ENCODE data around the gene ZNF469. TPM values are rescaled to one million over a fixed set of nuclear protein-coding genes. Genes with fewer than 3 reads are reported as not detected.

The ZNF469 gene
- total RNA-seq, 1 experiment from 2014 or later = 3.2 TPM

DNA sequence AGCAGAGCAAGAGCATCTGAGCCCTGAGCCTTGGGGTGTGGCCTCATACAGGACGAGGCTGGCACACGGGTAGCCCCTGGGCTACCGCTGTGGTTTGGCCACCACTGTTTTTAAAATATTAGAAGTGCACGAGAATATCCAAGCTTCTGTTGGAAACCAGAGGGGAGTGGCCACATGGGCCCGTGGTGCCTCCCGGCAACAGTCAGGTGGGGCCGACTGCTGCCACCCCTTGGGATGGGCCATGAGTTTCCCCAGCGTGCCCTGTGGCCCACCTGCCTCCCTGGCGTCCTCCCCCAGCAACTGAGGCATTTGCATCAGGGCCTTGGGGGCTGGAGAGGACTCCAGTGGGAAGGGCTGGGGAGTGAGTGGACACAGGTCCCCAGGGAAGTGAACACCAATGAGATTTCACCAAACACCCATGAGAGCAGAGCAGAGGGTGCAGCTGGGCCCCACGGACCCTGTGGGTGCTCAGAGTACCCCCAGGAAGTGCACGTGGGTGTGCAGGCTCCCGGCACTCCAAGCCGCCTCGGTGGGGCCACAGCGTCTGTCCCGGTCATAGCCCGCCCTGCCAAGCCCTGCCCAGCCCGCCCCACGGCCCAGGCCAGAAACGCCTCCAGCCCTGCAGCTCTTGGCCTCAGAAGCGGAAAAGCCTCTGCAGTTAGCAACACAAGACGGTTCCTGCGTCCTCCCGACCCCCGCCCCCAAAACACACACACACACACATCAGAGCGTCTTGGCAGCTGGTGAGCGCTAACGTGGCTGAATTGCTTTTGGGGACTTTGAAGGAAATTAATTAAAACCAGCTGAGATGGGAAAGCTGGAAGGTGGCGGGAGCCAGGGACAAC is 22.7 kb downstream of the ZNF469 start:
- Mint-ChIP-seq H3K4me3 (no peak overlapping the region), H3K27ac (no peak overlapping the region), H3K9me3 (peaks cover 11% of the 10 kb centered on the region; the same call in 1 of the 2 replicates), H3K36me3 (no peaks in the 10 kb centered on the region), H3K4me1 (no peaks in the 10 kb centered on the region), H3K27me3 (ENCODE audit: low read depth) (no peaks in the 10 kb centered on the region; the same call in 1 of the 2 replicates)
- ChIA-PET CTCF (interaction anchor here (1.0 to 3.1 kb wide), 4 partner anchors 23 to 40 kb away, joined by 3 to 16 read pairs (median 4); no protein-coding TSS in a partner anchor), POLR2A (no interaction called here)
- TF ChIP-seq, protein P1, sequence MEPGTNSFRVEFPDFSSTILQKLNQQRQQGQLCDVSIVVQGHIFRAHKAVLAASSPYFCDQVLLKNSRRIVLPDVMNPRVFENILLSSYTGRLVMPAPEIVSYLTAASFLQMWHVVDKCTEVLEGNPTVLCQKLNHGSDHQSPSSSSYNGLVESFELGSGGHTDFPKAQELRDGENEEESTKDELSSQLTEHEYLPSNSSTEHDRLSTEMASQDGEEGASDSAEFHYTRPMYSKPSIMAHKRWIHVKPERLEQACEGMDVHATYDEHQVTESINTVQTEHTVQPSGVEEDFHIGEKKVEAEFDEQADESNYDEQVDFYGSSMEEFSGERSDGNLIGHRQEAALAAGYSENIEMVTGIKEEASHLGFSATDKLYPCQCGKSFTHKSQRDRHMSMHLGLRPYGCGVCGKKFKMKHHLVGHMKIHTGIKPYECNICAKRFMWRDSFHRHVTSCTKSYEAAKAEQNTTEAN (CRISPR knock-in tag; IDR thresholded peaks at IDR 0.05) = no peak
- TF ChIP-seq NFYB (CRISPR knock-in tag; conservative IDR thresholded peaks at IDR 0.05; ENCODE audit: low read depth) = no peak
- DNase-seq (ENCODE audit: low spot score) (no peak), ATAC-seq (no peak)

DNA sequence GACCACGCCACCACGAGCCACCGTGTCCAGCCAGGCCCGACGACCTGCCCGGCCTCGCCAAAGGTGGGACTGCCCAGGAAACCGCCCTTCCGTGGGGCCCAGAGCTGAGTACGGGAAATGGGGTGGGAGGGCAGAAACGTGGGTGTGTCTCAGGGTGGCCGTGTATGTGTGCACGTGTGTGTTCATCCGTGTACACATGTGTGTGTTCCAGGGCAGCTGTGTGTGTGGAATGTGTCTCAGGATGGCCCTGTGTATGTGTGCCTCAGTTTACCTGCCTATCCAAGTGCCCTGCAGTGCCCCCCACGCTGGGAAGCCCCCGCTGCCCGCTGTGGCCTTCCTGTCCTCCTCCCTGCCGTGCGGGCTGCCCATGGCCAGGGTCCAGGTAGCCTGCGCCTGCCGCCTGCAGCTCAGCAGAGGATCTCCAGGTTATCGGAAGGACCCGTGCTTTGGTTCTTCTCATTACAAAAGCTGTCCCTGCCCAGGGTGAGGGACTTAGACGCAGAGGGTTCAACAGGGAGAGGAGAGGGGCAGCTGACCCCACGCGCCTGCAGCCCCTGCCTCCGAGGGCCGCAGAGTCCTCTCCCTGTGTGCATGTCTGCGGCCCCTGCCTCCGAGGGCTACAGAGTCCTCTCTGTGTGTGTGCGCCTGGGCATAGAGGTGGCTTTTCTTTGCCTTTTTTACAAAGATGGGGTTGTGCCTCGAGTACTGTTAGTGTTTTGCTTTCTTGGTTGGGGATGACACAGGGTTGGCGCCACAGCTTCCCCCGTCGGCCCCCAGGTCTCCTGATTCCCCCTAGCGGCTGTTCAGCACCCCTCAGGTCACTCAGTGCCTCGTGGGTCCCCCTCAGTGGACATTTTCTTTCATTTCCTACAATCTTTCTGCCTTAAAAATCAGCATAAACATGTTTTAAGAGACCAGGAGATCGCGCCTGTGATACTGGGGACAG is 23.6 kb downstream of the ZNF469 start:
- peak; percentile 60; the same call in 1 of the 2 replicates for ATAC-seq
- DNase-seq (ENCODE audit: low spot score) = no peak
- no peaks in the 10 kb centered on the region for H3K4me1 Mint-ChIP-seq
- ChIA-PET CTCF (interaction anchor here (0.8 to 3.1 kb wide), 8 partner anchors 18 to 127 kb away, joined by 3 to 16 read pairs (median 4); no protein-coding TSS in a partner anchor), POLR2A (no interaction called here)
- H3K9me3 Mint-ChIP-seq = peaks cover 7% of the 10 kb centered on the region; the same call in 1 of the 2 replicates
- H3K36me3 Mint-ChIP-seq = no peaks in the 10 kb centered on the region
- no peaks in the 10 kb centered on the region; the same call in 1 of the 2 replicates for H3K27me3 Mint-ChIP-seq (ENCODE audit: low read depth)
- peak overlapping the region; percentile 55; the same call in 1 of the 2 replicates for H3K27ac Mint-ChIP-seq
- no peak for TF ChIP-seq ETV6 (CRISPR knock-in tag; IDR thresholded peaks at IDR 0.05)
- no peak for TF ChIP-seq SMAD4 (CRISPR knock-in tag; IDR thresholded peaks at IDR 0.05)
- no peak for TF ChIP-seq NR1H2 (CRISPR knock-in tag; IDR thresholded peaks at IDR 0.05)
- TF ChIP-seq ZNF416 (CRISPR knock-in tag; IDR thresholded peaks at IDR 0.05) = no peak
- TF ChIP-seq, protein P2, sequence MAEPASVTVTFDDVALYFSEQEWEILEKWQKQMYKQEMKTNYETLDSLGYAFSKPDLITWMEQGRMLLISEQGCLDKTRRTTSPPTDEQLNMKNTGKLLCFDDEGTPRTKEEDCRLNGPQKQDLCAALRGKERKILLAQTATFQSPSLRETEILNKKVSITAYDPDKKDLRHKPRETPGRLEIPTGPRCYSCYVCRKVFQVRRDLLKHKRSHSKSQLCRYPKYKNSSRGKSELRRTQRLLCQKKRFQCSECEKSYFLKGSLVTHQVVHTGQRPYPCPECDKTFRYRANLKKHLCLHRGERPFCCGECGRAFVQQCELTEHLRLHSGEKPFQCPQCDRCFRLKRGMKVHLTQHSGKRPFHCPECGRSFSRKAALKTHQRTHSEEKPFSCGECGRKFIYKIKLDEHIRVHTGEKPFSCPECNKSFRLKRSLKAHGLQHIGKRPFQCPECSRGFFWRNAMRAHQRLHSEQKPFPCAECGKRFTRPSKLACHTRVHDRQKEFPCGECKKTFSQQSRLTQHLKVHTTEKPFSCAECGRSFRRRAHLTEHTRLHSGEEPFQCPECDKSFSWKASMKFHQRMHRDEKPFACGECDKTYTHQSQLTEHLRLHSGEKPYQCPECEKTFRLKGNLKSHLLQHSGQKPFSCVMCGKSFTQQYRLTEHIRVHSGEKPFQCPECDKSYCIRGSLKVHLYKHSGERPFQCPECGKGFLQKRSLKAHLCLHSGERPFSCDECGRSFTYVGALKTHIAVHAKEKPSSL (CRISPR knock-in tag; conservative IDR thresholded peaks at IDR 0.05) = no peak
- no peak for TF ChIP-seq JUN (CRISPR knock-in tag; IDR thresholded peaks at IDR 0.05)
- TF ChIP-seq, protein P3, sequence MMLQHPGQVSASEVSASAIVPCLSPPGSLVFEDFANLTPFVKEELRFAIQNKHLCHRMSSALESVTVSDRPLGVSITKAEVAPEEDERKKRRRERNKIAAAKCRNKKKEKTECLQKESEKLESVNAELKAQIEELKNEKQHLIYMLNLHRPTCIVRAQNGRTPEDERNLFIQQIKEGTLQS (CRISPR knock-in tag; conservative IDR thresholded peaks at IDR 0.05) = no peak
- no peak for TF ChIP-seq SP1 (CRISPR knock-in tag; conservative IDR thresholded peaks at IDR 0.05)
- TF ChIP-seq JAZF1 (CRISPR knock-in tag; IDR thresholded peaks at IDR 0.05) = no peak
- no peak for TF ChIP-seq CREM (CRISPR knock-in tag; IDR thresholded peaks at IDR 0.05)
- TF ChIP-seq, protein P4, sequence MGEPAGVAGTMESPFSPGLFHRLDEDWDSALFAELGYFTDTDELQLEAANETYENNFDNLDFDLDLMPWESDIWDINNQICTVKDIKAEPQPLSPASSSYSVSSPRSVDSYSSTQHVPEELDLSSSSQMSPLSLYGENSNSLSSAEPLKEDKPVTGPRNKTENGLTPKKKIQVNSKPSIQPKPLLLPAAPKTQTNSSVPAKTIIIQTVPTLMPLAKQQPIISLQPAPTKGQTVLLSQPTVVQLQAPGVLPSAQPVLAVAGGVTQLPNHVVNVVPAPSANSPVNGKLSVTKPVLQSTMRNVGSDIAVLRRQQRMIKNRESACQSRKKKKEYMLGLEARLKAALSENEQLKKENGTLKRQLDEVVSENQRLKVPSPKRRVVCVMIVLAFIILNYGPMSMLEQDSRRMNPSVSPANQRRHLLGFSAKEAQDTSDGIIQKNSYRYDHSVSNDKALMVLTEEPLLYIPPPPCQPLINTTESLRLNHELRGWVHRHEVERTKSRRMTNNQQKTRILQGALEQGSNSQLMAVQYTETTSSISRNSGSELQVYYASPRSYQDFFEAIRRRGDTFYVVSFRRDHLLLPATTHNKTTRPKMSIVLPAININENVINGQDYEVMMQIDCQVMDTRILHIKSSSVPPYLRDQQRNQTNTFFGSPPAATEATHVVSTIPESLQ (CRISPR knock-in tag; IDR thresholded peaks at IDR 0.05) = no peak
- H3K4me3 Mint-ChIP-seq = no peak overlapping the region

DNA sequence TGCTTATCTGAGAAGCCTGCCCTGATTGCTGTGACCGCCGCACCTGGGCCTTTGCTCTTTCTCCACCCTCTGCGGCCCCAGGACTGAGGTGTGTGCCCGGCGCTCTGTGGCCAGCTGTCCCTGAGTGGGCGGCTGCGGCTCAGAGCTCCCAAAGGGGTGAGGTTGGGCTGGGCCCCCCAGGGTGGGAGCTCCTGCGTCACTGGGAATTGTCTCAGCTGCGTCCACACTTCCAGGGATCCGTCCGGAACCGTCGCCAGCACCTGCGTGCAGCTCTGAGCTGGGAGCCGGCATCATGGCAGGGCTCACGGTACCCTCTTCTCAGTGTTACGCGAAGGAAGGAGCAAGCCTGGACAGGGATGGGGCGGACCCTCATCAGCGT is 24.3 kb downstream of the ZNF469 start:
- ATAC-seq = no peak
- POLR2A ChIA-PET = no interaction called here
- H3K4me1 Mint-ChIP-seq = no peaks in the 10 kb centered on the region
- TF ChIP-seq JAZF1 (CRISPR knock-in tag; IDR thresholded peaks at IDR 0.05) (no peak), SP1 (CRISPR knock-in tag; conservative IDR thresholded peaks at IDR 0.05) (no peak), ZNF219 (CRISPR knock-in tag; IDR thresholded peaks at IDR 0.05; ENCODE audit: borderline replicate concordance) (no peak), ZNF263 (CRISPR knock-in tag; IDR thresholded peaks at IDR 0.05; ENCODE audit: low read depth) (no peak)
- TF ChIP-seq, protein P2 (CRISPR knock-in tag; conservative IDR thresholded peaks at IDR 0.05) = no peak

More for the DNA sequence above, 24.3 kb downstream of the ZNF469 start:
- H3K4me3 Mint-ChIP-seq = no peak overlapping the region
- CTCF ChIA-PET = interaction anchor here (0.6 to 3.1 kb wide), 9 partner anchors 19 to 161 kb away, joined by 3 to 16 read pairs (median 3); no protein-coding TSS in a partner anchor
- H3K27me3 Mint-ChIP-seq (ENCODE audit: low read depth) = no peaks in the 10 kb centered on the region; the same call in 1 of the 2 replicates
- H3K27ac Mint-ChIP-seq = peak overlapping the region; percentile 55; the same call in 1 of the 2 replicates
- H3K9me3 Mint-ChIP-seq = peaks cover under 1% of the 10 kb centered on the region; the same call in 1 of the 2 replicates
- DNase-seq (ENCODE audit: low spot score) = no peak
- no peaks in the 10 kb centered on the region for H3K36me3 Mint-ChIP-seq

All from WTC11 (cell line).